ENCODE results near the gene BUB1B.

The BUB1B gene

GRCh38 chr15:40192942-40193341 is 32.1 kb downstream of the BUB1B start:
- Histone ChIP-seq H3K27me3 (ENCODE audit: low read depth, low read length) (no peaks in the 10 kb centered on the region), H3K4me1 (ENCODE audit: low read length) (peaks cover 8% of the 10 kb centered on the region; the same call in 1 of the 2 replicates), H3K79me2 (ENCODE audit: low read length) (peaks cover 81% of the 10 kb centered on the region), H3K9me3 (ENCODE audit: insufficient read depth, low read length) (no peaks in the 10 kb centered on the region), H3K27ac (ENCODE audit: low read length) (no peak overlapping the region), H3K4me3 (ENCODE audit: low read length) (no peak overlapping the region), H3K36me3 (replicated peaks; ENCODE audit: low read depth, low read length) (peaks cover 69% of the 10 kb centered on the region), H4K20me1 (ENCODE audit: insufficient read depth, low read length) (0 out of 2 replicates have a peak, but pooled peaks cover 10% of the 10 kb centered on the region), H3K4me2 (ENCODE audit: low read length) (no peak overlapping the region), H2AFZ (ENCODE audit: low read depth, low read length) (no peak overlapping the region), H3K9ac (ENCODE audit: low read length) (no peak overlapping the region)
- TF ChIP-seq EZH2phosphoT487 (IDR thresholded peaks at IDR 0.05; ENCODE audit: low read depth) (no peak), CTCF (IDR thresholded peaks at IDR 0.05; ENCODE audit: low read depth, low read length) (no peak)

- H3K4me3 ChIP-seq (ENCODE audit: low read length), result no peak overlapping the region
- peaks cover 44% of the 10 kb centered on the region for H3K79me2 ChIP-seq (ENCODE audit: low read length)
- peaks cover 70% of the 10 kb centered on the region for H3K36me3 ChIP-seq (replicated peaks; ENCODE audit: low read depth, low read length)
- H3K9me3 ChIP-seq (ENCODE audit: insufficient read depth, low read length), result no peaks in the 10 kb centered on the region
- no peaks in the 10 kb centered on the region for H3K27me3 ChIP-seq (ENCODE audit: low read depth, low read length)
- no peak overlapping the region for H3K4me2 ChIP-seq (ENCODE audit: low read length)
- no peak for TF ChIP-seq EZH2phosphoT487 (IDR thresholded peaks at IDR 0.05; ENCODE audit: low read depth)
- TF ChIP-seq CTCF (IDR thresholded peaks at IDR 0.05; ENCODE audit: low read depth, low read length), result no peak
- no peak overlapping the region for H3K9ac ChIP-seq (ENCODE audit: low read length)
- H4K20me1 ChIP-seq (ENCODE audit: insufficient read depth, low read length), result 0 out of 2 replicates have a peak, but pooled peaks cover 4% of the 10 kb centered on the region
- H3K27ac ChIP-seq (ENCODE audit: low read length), result no peak overlapping the region
- H3K4me1 ChIP-seq (ENCODE audit: low read length), result no peaks in the 10 kb centered on the region
- no peak overlapping the region for H2AFZ ChIP-seq (ENCODE audit: low read depth, low read length)
Observed at GRCh38 chr15:40197434-40197833, 36.6 kb downstream of the BUB1B start.

GRCh38 chr15:40198355-40199085 is 37.7 kb downstream of the BUB1B start:
- no peak overlapping the region for H3K4me2 ChIP-seq (ENCODE audit: low read length)
- no peaks in the 10 kb centered on the region for H3K9me3 ChIP-seq (ENCODE audit: insufficient read depth, low read length)
- TF ChIP-seq EZH2phosphoT487 (IDR thresholded peaks at IDR 0.05; ENCODE audit: low read depth) (no peak), CTCF (IDR thresholded peaks at IDR 0.05; ENCODE audit: low read depth, low read length) (no peak)
- H3K27ac ChIP-seq (ENCODE audit: low read length), result no peak overlapping the region
- no peak overlapping the region for H3K9ac ChIP-seq (ENCODE audit: low read length)
- peaks cover 69% of the 10 kb centered on the region for H3K36me3 ChIP-seq (replicated peaks; ENCODE audit: low read depth, low read length)
- peaks cover 33% of the 10 kb centered on the region for H3K79me2 ChIP-seq (ENCODE audit: low read length)
- no peaks in the 10 kb centered on the region for H3K27me3 ChIP-seq (ENCODE audit: low read depth, low read length)
- H2AFZ ChIP-seq (ENCODE audit: low read depth, low read length), result no peak overlapping the region
- 0 out of 2 replicates have a peak, but pooled peaks cover 3% of the 10 kb centered on the region for H4K20me1 ChIP-seq (ENCODE audit: insufficient read depth, low read length)
- H3K4me3 ChIP-seq (ENCODE audit: low read length), result no peak overlapping the region
- H3K4me1 ChIP-seq (ENCODE audit: low read length), result no peaks in the 10 kb centered on the region

- H3K9me3 ChIP-seq (ENCODE audit: insufficient read depth, low read length), result no peaks in the 10 kb centered on the region
- no peak overlapping the region for H3K27ac ChIP-seq (ENCODE audit: low read length)
- no peaks in the 10 kb centered on the region for H3K27me3 ChIP-seq (ENCODE audit: low read depth, low read length)
- no peaks in the 10 kb centered on the region for H4K20me1 ChIP-seq (ENCODE audit: insufficient read depth, low read length)
- H3K4me3 ChIP-seq (ENCODE audit: low read length), result no peak overlapping the region
- TF ChIP-seq EZH2phosphoT487 (IDR thresholded peaks at IDR 0.05; ENCODE audit: low read depth) (no peak), CTCF (IDR thresholded peaks at IDR 0.05; ENCODE audit: low read depth, low read length) (no peak)
- H3K4me1 ChIP-seq (ENCODE audit: low read length), result no peaks in the 10 kb centered on the region
- no peak overlapping the region for H3K9ac ChIP-seq (ENCODE audit: low read length)
- H2AFZ ChIP-seq (ENCODE audit: low read depth, low read length), result no peak overlapping the region
- H3K4me2 ChIP-seq (ENCODE audit: low read length), result no peak overlapping the region
- peaks cover 65% of the 10 kb centered on the region for H3K36me3 ChIP-seq (replicated peaks; ENCODE audit: low read depth, low read length)
- H3K79me2 ChIP-seq (ENCODE audit: low read length), result no peaks in the 10 kb centered on the region
Observed at GRCh38 chr15:40204100-40204499, 43.2 kb downstream of the BUB1B start.
